HG03342 (cell line): ENCODE measurements around the gene SNN.

Experiments
- ATAC-seq: cut with Tn5 transposase; IDR thresholded peaks from one replicate; pipeline ENCODE4 v1.9.1; 2021; ENCODE audit warnings: mild to moderate bottlenecking, moderate library complexity; ENCODE audit not compliant: unreplicated experiment

SNN gene

GRCh38 chr16:11677959-11678881, 10.0 kb downstream of the SNN start:
- ATAC-seq, result no peak

GRCh38 chr16:11679250-11679649, 11.0 kb downstream of the SNN start:
- no peak for ATAC-seq

- ATAC-seq, result no peak
These were observed 12.0 kb downstream of the SNN start for GRCh38 chr16:11679941-11680911.

GRCh38 chr16:11681556-11681955, 13.3 kb downstream of the SNN start:
- no peak for ATAC-seq

- peak; percentile 46 for ATAC-seq
These were observed 13.9 kb downstream of the SNN start for GRCh38 chr16:11681976-11682654.

- no peak for ATAC-seq
These were observed 14.4 kb downstream of the SNN start for GRCh38 chr16:11682655-11683096.

- no peak for ATAC-seq
These were observed 14.9 kb downstream of the SNN start for GRCh38 chr16:11683145-11683544.

GRCh38 chr16:11684231-11685025, 16.2 kb downstream of the SNN start:
- ATAC-seq, result no peak

GRCh38 chr16:11685844-11686618, 17.8 kb downstream of the SNN start:
- ATAC-seq, result no peak

- ATAC-seq, result no peak
These were observed 18.6 kb downstream of the SNN start for GRCh38 chr16:11686713-11687380.

- no peak for ATAC-seq
These were observed 19.6 kb downstream of the SNN start for GRCh38 chr16:11687601-11688519.

- ATAC-seq, result no peak
These were observed 20.2 kb downstream of the SNN start for GRCh38 chr16:11688520-11688886.

GRCh38 chr16:11689031-11689840, 21.0 kb downstream of the SNN start:
- ATAC-seq, result peak; percentile 83

- ATAC-seq, result no peak
These were observed 23.0 kb downstream of the SNN start for GRCh38 chr16:11691235-11691634.

- no peak for ATAC-seq
These were observed 23.5 kb downstream of the SNN start for GRCh38 chr16:11691771-11692170.

GRCh38 chr16:11692171-11692570, 23.9 kb downstream of the SNN start:
- ATAC-seq, result no peak

GRCh38 chr16:11692651-11693050, 24.4 kb downstream of the SNN start:
- ATAC-seq, result no peak
